Uterus (tissue), 4 donors: ENCODE results near the gene IL16. TPM values are rescaled to one million over a fixed set of nuclear protein-coding genes. Genes with fewer than 3 reads are reported as not detected.

ENCODE experiments used
- DNase-seq, 2 donors: peaks; one replicate each; pipeline ENCODE4 v3.0.0-alpha.2; 2019 to 2020
- H3K27ac ChIP-seq, 2 donors: fragments of 200-600 bp; sonication (generic); 1 replicate in 1 of 2; 2 replicates in 1 of 2; pipeline ENCODE4 v1.5.1; 2016 to 2018
- H3K27me3 ChIP-seq, 2 donors: fragments of 200-600 bp; sonication (generic); one replicate each; pipeline ENCODE4 v1.5.1; 2018 to 2019; ENCODE audit warnings: control low read depth in 1 of 2
- H3K36me3 ChIP-seq, 2 donors: fragments of 200-600 bp; sonication (generic); one replicate each; pipeline ENCODE4 v1.5.1; 2019; ENCODE audit warnings: control low read depth in 1 of 2
- H3K4me1 ChIP-seq, 2 donors: fragments of 200-600 bp; sonication (generic); one replicate each; pipeline ENCODE4 v1.5.1; 2018 to 2019; ENCODE audit warnings: control low read depth in 1 of 2
- H3K4me3 ChIP-seq, 2 donors: fragments of 200-600 bp; sonication (generic); 1 replicate in 1 of 2; 2 replicates in 1 of 2; pipeline ENCODE4 v1.5.1; 2018 to 2019; ENCODE audit warnings: mild to moderate bottlenecking in 1 of 2
- H3K9me3 ChIP-seq, 2 donors: fragments of 200-600 bp; sonication (generic); one replicate each; pipeline ENCODE4 v1.5.1; 2019; ENCODE audit warnings: control low read depth in 1 of 2
- CTCF ChIP-seq, 4 experiments: fragments of 200-600 bp in 2 of 4; fragments of 450-650 bp in 2 of 4; sonication (generic) in 2 of 4; IDR thresholded peaks; one replicate each; pipeline ENCODE4 v1.5.1; 2016 to 2019; ENCODE audit warnings: antibody characterized with exemption in 4 of 4, mild to moderate bottlenecking in 2 of 4, moderate library complexity in 1 of 4
- POLR2A ChIP-seq, 2 donors: fragments of 450-650 bp; IDR thresholded peaks; one replicate each; pipeline ENCODE4 v1.6.1; 2016; ENCODE audit warnings: antibody characterized with exemption in 2 of 2, mild to moderate bottlenecking in 1 of 2, moderate library complexity in 1 of 2
- intact Hi-C: fragments of 100-400 bp; cut with DNase I; formaldehyde crosslinking; loops from one replicate; pipeline ENCODE4 v1.15.1; 2023; ENCODE audit warnings: low total_unique reads
- total RNA-seq, 4 donors: library from RNA; depleted of rRNA in 3 of 4; stranded (reverse); fragments of >200 nt in 3 of 4; gene quantifications; one replicate each; pipeline versions ENCODE4 v1.1.0 to v1.2.4, GENCODE V29; 2014 to 2023
- donor health status: DM: yes; HTN: yes; CAD: no.

The IL16 gene
- total RNA-seq, 4 donors from 2014 or later: 16.6 to 69.2 (median 23.1) TPM

- Histone ChIP-seq H3K4me1 (no peaks in the 10 kb centered on the region), H3K36me3 (no peaks in the 10 kb centered on the region), H3K27ac (no peak overlapping the region), H3K27me3 (no peaks in the 10 kb centered on the region), H3K4me3 (no peak overlapping the region), H3K9me3 (no peaks in the 10 kb centered on the region)
- no peak for DNase-seq
- intact Hi-C loops: no loop called here
- no peak for TF ChIP-seq POLR2A (IDR thresholded peaks at IDR 0.05)
- no peak for TF ChIP-seq CTCF (IDR thresholded peaks at IDR 0.05)
Measured at GRCh38 chr15:81302701-81303109, 106.0 kb downstream of the IL16 start.

- TF ChIP-seq POLR2A (IDR thresholded peaks at IDR 0.05): no peak
- TF ChIP-seq CTCF (IDR thresholded peaks at IDR 0.05): no peak
- Histone ChIP-seq H3K27ac (peak overlapping the region in 1 of 2 donors; percentile 34), H3K27me3 (no peaks in the 10 kb centered on the region), H3K9me3 (no peaks in the 10 kb centered on the region), H3K4me1 (no peaks in the 10 kb centered on the region), H3K4me3 (no peak overlapping the region), H3K36me3 (no peaks in the 10 kb centered on the region)
- intact Hi-C loops: no loop called here
- DNase-seq: no peak
Measured at GRCh38 chr15:81303244-81304225, 106.9 kb downstream of the IL16 start.

GRCh38 chr15:81304226-81304625 lies 107.5 kb downstream of the IL16 start:
- Histone ChIP-seq H3K36me3 (no peaks in the 10 kb centered on the region), H3K4me3 (no peak overlapping the region), H3K4me1 (no peaks in the 10 kb centered on the region), H3K27me3 (no peaks in the 10 kb centered on the region), H3K27ac (peak overlapping the region in 1 of 2 donors; percentile 34), H3K9me3 (no peaks in the 10 kb centered on the region)
- no peak for TF ChIP-seq CTCF (IDR thresholded peaks at IDR 0.05)
- no peak for TF ChIP-seq POLR2A (IDR thresholded peaks at IDR 0.05)
- intact Hi-C loops: no loop called here
- DNase-seq: no peak

GRCh38 chr15:81308260-81308659 lies 111.6 kb downstream of the IL16 start:
- H3K27ac ChIP-seq: no peak overlapping the region
- no peak for TF ChIP-seq CTCF (IDR thresholded peaks at IDR 0.05)
- no peak for TF ChIP-seq POLR2A (IDR thresholded peaks at IDR 0.05)
- no peaks in the 10 kb centered on the region for H3K27me3 ChIP-seq
- no peaks in the 10 kb centered on the region for H3K9me3 ChIP-seq
- H3K36me3 ChIP-seq: no peaks in the 10 kb centered on the region
- peaks cover 1 to 10% of the 10 kb centered on the region in 2 donors for H3K4me1 ChIP-seq
- intact Hi-C loops: no loop called here
- H3K4me3 ChIP-seq: no peak overlapping the region
- DNase-seq: no peak
